H1 (cell line): ENCODE measurements around the gene GNAL. TPM values are rescaled to one million over a fixed set of nuclear protein-coding genes. Genes with fewer than 3 reads are reported as not detected.

Experiments
- CTCF ChIA-PET: fragments of 300-600 bp; sonication (Branson Sonifier 250); formaldehyde crosslinking; loops from one replicate; lab custom pipeline; 2021; ENCODE audit not compliant: partially characterized antibody; lab: Charles Lee
- POLR2A ChIA-PET: fragments of 300-600 bp; sonication (Branson Sonifier 250); formaldehyde crosslinking; loops from one replicate; lab custom pipeline; 2021; ENCODE audit warnings: inconsistent platforms; ENCODE audit not compliant: partially characterized antibody; lab: Charles Lee
- DNase-seq, 2 experiments: peaks; one replicate each; pipeline versions ENCODE4 v3.0.0 to v3.0.0-alpha.2; 2010 to 2022; ENCODE audit warnings: low spot score in 2 of 2, low read depth in 1 of 2, mixed read lengths in 1 of 2
- FAIRE-seq: peaks from 2 replicates; lab custom pipeline; 2011; peaks lifted over from hg19 to GRCh38; lab: Jason Lieb, UNC
- H2AFZ ChIP-seq: 2 replicates; pipeline ENCODE4 v1.8.1; 2012; ENCODE audit warnings: low read length, inconsistent platforms
- H2AK5ac ChIP-seq: 2 replicates; pipeline ENCODE4 v1.6.1; 2013; ENCODE audit warnings: low read depth, low read length
- H2BK120ac ChIP-seq: replicated peaks from 2 replicates; pipeline ENCODE3; 2013; ENCODE audit warnings: low read depth, low read length, inconsistent platforms
- H2BK12ac ChIP-seq: 2 replicates; pipeline ENCODE4 v1.6.1; 2013; ENCODE audit warnings: low read depth, low read length
- H2BK15ac ChIP-seq: 2 replicates; pipeline ENCODE4 v1.6.1; 2013; ENCODE audit warnings: low read length
- H2BK20ac ChIP-seq: 2 replicates; pipeline ENCODE4 v1.6.1; 2013; ENCODE audit warnings: low read length
- H2BK5ac ChIP-seq: 2 replicates; pipeline ENCODE4 v1.6.1; 2013; ENCODE audit warnings: low read depth, low read length
- H3K14ac ChIP-seq: 2 replicates; pipeline ENCODE4 v1.6.1; 2013; ENCODE audit warnings: inconsistent platforms; ENCODE audit not compliant: insufficient read length
- H3K18ac ChIP-seq: 2 replicates; pipeline ENCODE4 v1.6.1; 2013; ENCODE audit warnings: low read length; ENCODE audit errors: extremely low read depth
- H3K23ac ChIP-seq: 2 replicates; pipeline ENCODE4 v1.6.1; 2013; ENCODE audit warnings: inconsistent platforms; ENCODE audit not compliant: insufficient read length
- H3K23me2 ChIP-seq: 2 replicates; pipeline ENCODE4 v1.6.1; 2013; ENCODE audit warnings: low read depth, low read length
- H3K27ac ChIP-seq: 2 replicates; pipeline ENCODE4 v1.6.1; 2011; ENCODE audit warnings: low read depth, low read length, inconsistent platforms
- H3K27me3 ChIP-seq, 4 experiments: replicated peaks in 1 of 4; 1 replicate in 1 of 4; 2 replicates in 3 of 4; pipeline versions ENCODE4 v1.6.1 to v1.8.1; 2011 to 2013; ENCODE audit warnings: low read length in 3 of 4, mild to moderate bottlenecking in 3 of 4, inconsistent platforms in 2 of 4, mixed read lengths in 2 of 4, moderate library complexity in 1 of 4; ENCODE audit not compliant: control insufficient read depth in 3 of 4, insufficient read depth in 3 of 4; ENCODE audit errors: extremely low read depth in 1 of 4
- H3K36me3 ChIP-seq, 4 experiments: 2 replicates each; pipeline versions ENCODE4 v1.6.1 to v1.8.1; 2011 to 2013; ENCODE audit warnings: mild to moderate bottlenecking in 4 of 4, low read length in 3 of 4, moderate library complexity in 2 of 4, control low read depth in 1 of 4, inconsistent platforms in 1 of 4; ENCODE audit not compliant: insufficient read depth in 4 of 4, control insufficient read depth in 2 of 4
- H3K4ac ChIP-seq: replicated peaks from 2 replicates; pipeline ENCODE3; 2013; ENCODE audit warnings: low read length, low read depth, mixed read lengths, inconsistent platforms; ENCODE audit not compliant: insufficient read length
- H3K4me1 ChIP-seq, 4 experiments: replicated peaks in 1 of 4; 1 replicate in 1 of 4; 2 replicates in 3 of 4; pipeline versions ENCODE4 v1.6.1 to v1.8.1; 2011 to 2013; ENCODE audit warnings: low read length in 3 of 4, inconsistent platforms in 2 of 4, mixed read lengths in 1 of 4; ENCODE audit not compliant: insufficient read depth in 4 of 4, control insufficient read depth in 3 of 4
- H3K4me2 ChIP-seq, 2 experiments: 2 replicates each; pipeline versions ENCODE4 v1.6.1 to v1.8.1; 2011 to 2013; ENCODE audit warnings: low read depth in 2 of 2, low read length in 2 of 2, control low read depth in 1 of 2, inconsistent platforms in 1 of 2, mild to moderate bottlenecking in 1 of 2; ENCODE audit not compliant: insufficient read depth in 1 of 2
- H3K4me3 ChIP-seq, 4 experiments: fragments of 200-600, 300-600 bp in 1 of 4; sonication (generic), shearing (Covaris generic), sonication (Bioruptor Twin) in 1 of 4; 2 replicates each; pipeline versions ENCODE4 v1.5.1 to v1.8.1; 2011 to 2016; ENCODE audit warnings: low read length in 4 of 4, low read depth in 3 of 4, control low read depth in 2 of 4, inconsistent platforms in 2 of 4, mild to moderate bottlenecking in 2 of 4, mixed read lengths in 1 of 4, moderate library complexity in 1 of 4; ENCODE audit not compliant: insufficient read depth in 2 of 4; ENCODE audit errors: extremely low read depth in 1 of 4
- H3K56ac ChIP-seq: replicated peaks from 2 replicates; pipeline ENCODE3; 2013; ENCODE audit warnings: low read depth, mild to moderate bottlenecking, mixed read lengths, low read length, inconsistent platforms; ENCODE audit not compliant: insufficient read length
- H3K79me1 ChIP-seq: 2 replicates; pipeline ENCODE4 v1.6.1; 2013; ENCODE audit warnings: low read depth, low read length, control low read depth
- H3K79me2 ChIP-seq, 2 experiments: 2 replicates each; pipeline versions ENCODE4 v1.6.1 to v1.8.1; 2012 to 2013; ENCODE audit warnings: low read length in 2 of 2, mild to moderate bottlenecking in 2 of 2, inconsistent platforms in 1 of 2; ENCODE audit not compliant: insufficient read depth in 2 of 2, control insufficient read depth in 1 of 2
- H3K9ac ChIP-seq, 4 experiments: replicated peaks in 1 of 4; 1 replicate in 1 of 4; 2 replicates in 3 of 4; pipeline versions ENCODE4 v1.6.1 to v1.8.1; 2011 to 2013; ENCODE audit warnings: low read depth in 3 of 4, low read length in 3 of 4, control low read depth in 2 of 4, mild to moderate bottlenecking in 2 of 4, moderate library complexity in 2 of 4, inconsistent platforms in 1 of 4; ENCODE audit errors: extremely low read depth in 1 of 4
- H3K9me3 ChIP-seq, 2 experiments: 2 replicates each; pipeline versions ENCODE4 v1.6.1 to v1.8.1; 2012 to 2013; ENCODE audit warnings: mild to moderate bottlenecking in 2 of 2, moderate library complexity in 2 of 2, control low read depth in 1 of 2, inconsistent platforms in 1 of 2, low read depth in 1 of 2, low read length in 1 of 2, mixed read lengths in 1 of 2; ENCODE audit not compliant: insufficient read depth in 2 of 2
- H4K20me1 ChIP-seq, 2 experiments: replicated peaks in 1 of 2; 2 replicates each; pipeline versions ENCODE3 to v1.8.1; 2011 to 2013; ENCODE audit warnings: inconsistent platforms in 2 of 2, low read length in 2 of 2, mild to moderate bottlenecking in 1 of 2; ENCODE audit not compliant: insufficient read depth in 2 of 2, control insufficient read depth in 1 of 2
- H4K5ac ChIP-seq: 2 replicates; pipeline ENCODE4 v1.6.1; 2013; ENCODE audit warnings: low read length, low read depth, mixed read lengths, inconsistent platforms; ENCODE audit not compliant: insufficient read length
- H4K8ac ChIP-seq: 2 replicates; pipeline ENCODE4 v1.8.0; 2013; ENCODE audit warnings: mild to moderate bottlenecking, moderate library complexity, low read length, inconsistent platforms; ENCODE audit not compliant: insufficient read depth; ENCODE audit errors: extremely low read depth
- H4K91ac ChIP-seq: replicated peaks from 2 replicates; pipeline ENCODE3; 2013; ENCODE audit warnings: low read length, mixed read lengths, inconsistent platforms; ENCODE audit not compliant: insufficient read length
- BACH1 ChIP-seq: IDR thresholded peaks from 2 replicates; pipeline ENCODE4 v1.6.1; 2012; ENCODE audit warnings: low read length, improper control_type of control experiment
- BCL11A ChIP-seq, 2 experiments: IDR thresholded peaks; one replicate each; pipeline ENCODE4 v1.6.1; 2011; ENCODE audit warnings: low read depth in 2 of 2, low read length in 2 of 2, mild to moderate bottlenecking in 2 of 2
- CREB1 ChIP-seq: IDR thresholded peaks from 2 replicates; pipeline ENCODE4 v1.6.1; 2012; ENCODE audit warnings: inconsistent platforms
- HDAC2 ChIP-seq, 2 experiments: fragments of 300-600 bp in 1 of 2; sonication (generic) in 1 of 2; IDR thresholded peaks; 2 replicates each; pipeline ENCODE4 v1.6.1; 2011 to 2012; ENCODE audit warnings: low read depth in 2 of 2, low read length in 2 of 2, mild to moderate bottlenecking in 2 of 2, moderate library complexity in 2 of 2, borderline replicate concordance in 1 of 2, inconsistent platforms in 1 of 2
- KDM4A ChIP-seq: IDR thresholded peaks from one replicate; pipeline ENCODE4 v1.7.1; 2012; ENCODE audit warnings: low read depth, mild to moderate bottlenecking, moderate library complexity, low read length, inconsistent platforms; ENCODE audit not compliant: severe bottlenecking
- MAFK ChIP-seq: IDR thresholded peaks from 2 replicates; pipeline ENCODE4 v1.6.1; 2012; ENCODE audit warnings: low read depth, mild to moderate bottlenecking, improper control_type of control experiment, low read length
- PHF8 ChIP-seq: fragments of 200-600 bp; sonication (generic); conservative IDR thresholded peaks from 2 replicates; pipeline ENCODE4 v1.7.1; 2012; ENCODE audit warnings: low read depth, mild to moderate bottlenecking, inconsistent platforms, low read length, moderate library complexity
- RAD21 ChIP-seq, 2 experiments: IDR thresholded peaks in 1 of 2; conservative IDR thresholded peaks in 1 of 2; 2 replicates each; pipeline ENCODE4 v1.6.1; 2011; ENCODE audit warnings: low read depth in 2 of 2, low read length in 2 of 2, improper control_type of control experiment in 1 of 2, inconsistent platforms in 1 of 2, mild to moderate bottlenecking in 1 of 2, moderate library complexity in 1 of 2
- RBBP5 ChIP-seq: IDR thresholded peaks from 2 replicates; pipeline ENCODE4 v1.7.1; 2012; ENCODE audit warnings: low read depth, mild to moderate bottlenecking, inconsistent platforms, low read length, moderate library complexity, borderline replicate concordance
- TBP ChIP-seq: IDR thresholded peaks from 2 replicates; pipeline ENCODE4 v1.6.1; 2011; ENCODE audit warnings: low read depth, low read length, improper control_type of control experiment
- TEAD4 ChIP-seq: IDR thresholded peaks from 2 replicates; pipeline ENCODE4 v1.6.1; 2012; ENCODE audit warnings: low read depth, low read length, inconsistent platforms, mixed read lengths
- WGBS, 2 experiments: shearing (Covaris generic) in 1 of 2; methylation state at CpG; one replicate each; pipeline versions ENCODE4 v1.1.6 to v1.1.7; 2013 to 2015; ENCODE audit warnings: low lambda C conversion rate in 2 of 2, mixed read lengths in 2 of 2, inconsistent platforms in 1 of 2, low coverage in 1 of 2, missing lambda C conversion rate in 1 of 2; ENCODE audit not compliant: insufficient replicate concordance in 2 of 2, insufficient coverage in 1 of 2, insufficient read length in 1 of 2; ENCODE audit errors: extremely low coverage in 1 of 2, missing lambda C conversion rate in 1 of 2; 5-methylcytosine and 5-hydroxymethylcytosine counted together
- polyA plus RNA-seq, 7 experiments: library from polyadenylated mRNA; depleted of rRNA in 3 of 7; stranded (reverse) in 5 of 7; unstranded in 2 of 7; fragments of >200 nt in 5 of 7; fragments of 200-250 nt in 2 of 7; gene quantifications; 1 replicate in 5 of 7; 2 replicates in 1 of 7; 4 replicates in 1 of 7; pipeline versions ENCODE4 v1.2.1 to v1.2.3, GENCODE V29; 2011 to 2013; ENCODE audit warnings: missing spikeins in 2 of 7, mixed read lengths in 2 of 7
- total RNA-seq: library from RNA; stranded (reverse); fragmentation: NEBNext Ultra II Directional; extraction: Animal tissue kit (Norgen Biotek cat#: 25700); gene quantifications from 2 replicates; pipeline ENCODE4 v1.2.1, GENCODE V29; 2021

The GNAL gene
- total and polyA plus RNA-seq, 2 of the 8 experiments (the other 6 are each of a cell fraction or from before 2014, with no cell fraction given) = 13.2 to 18.3 TPM

- Histone ChIP-seq H3K4me2 (no peak overlapping the region), H3K27ac (no peak overlapping the region), H3K4me1 (peaks cover 8 to 29% (median 15%) of the 10 kb centered on the region in 4 experiments), H3K4ac (no peak overlapping the region), H2BK120ac (peak overlapping the region; percentile 27), H3K9ac (no peak overlapping the region), H3K4me3 (no peak overlapping the region), H2BK15ac (no peak overlapping the region), H3K9me3 (0 out of 4 replicates have a peak, but pooled peaks cover 0 to 4% of the 10 kb centered on the region in 2 experiments), H3K23me2 (no peaks in the 10 kb centered on the region), H3K79me2 (no peaks in the 10 kb centered on the region), H3K56ac (no peak overlapping the region), H3K27me3 (no peaks in the 10 kb centered on the region), H3K79me1 (no peaks in the 10 kb centered on the region; the same call in 1 of the 2 replicates), H4K91ac (no peak overlapping the region), H3K14ac (no peak overlapping the region), H2AK5ac (no peak overlapping the region), H3K23ac (no peak overlapping the region), H2BK20ac (peak overlapping the region; percentile 21; the same call in 1 of the 2 replicates), H4K5ac (no peak overlapping the region), H3K36me3 (no peaks in the 10 kb centered on the region), H2BK12ac (no peak overlapping the region), H3K18ac (no peak overlapping the region; the same call in 1 of the 2 replicates), H2AFZ (no peak overlapping the region), H4K20me1 (no peaks in the 10 kb centered on the region), H2BK5ac (peak overlapping the region; percentile 3; the same call in 1 of the 2 replicates), H4K8ac (no peak overlapping the region)
- WGBS, 2 experiments = 59% methylated on average over 7 of the region's 7 CpGs; no CpG with 5 or more reads in 1 of the 2 experiments
- FAIRE-seq (no peak), DNase-seq (no peak)
- TF ChIP-seq RBBP5 (no peak), HDAC2 (IDR thresholded peaks at IDR 0.05; ENCODE audit: borderline replicate concordance in 1 of 2, low read depth in 2 of 2, low read length in 2 of 2) (no peak), PHF8 (no peak), BCL11A (IDR thresholded peaks at IDR 0.05; ENCODE audit: low read depth in 2 of 2, low read length in 2 of 2) (no peak), KDM4A (no peak), TEAD4 (no peak), RAD21 (IDR thresholded peaks at IDR 0.05 in 1 of 2, conservative IDR thresholded peaks at IDR 0.05 in 1 of 2; ENCODE audit: low read depth in 2 of 2, low read length in 2 of 2) (no peak), CREB1 (no peak), BACH1 (no peak), TBP (no peak), MAFK (no peak)
- CTCF ChIA-PET = interaction anchor here (0.7 to 1.8 kb wide), 3 partner anchors 21 to 57 kb away, joined by 4 to 7 read pairs (median 5); no protein-coding TSS in a partner anchor
- POLR2A ChIA-PET = interaction anchor here (1.1 kb wide), 2 partner anchors 10 to 20 kb away, joined by 3 read pairs; no protein-coding TSS in a partner anchor
These were observed 100.8 kb downstream of the GNAL start for GRCh38 chr18:11789716-11790510.
